ENCODE data around the gene ATP6V1B1.

ATP6V1B1 gene

DNA sequence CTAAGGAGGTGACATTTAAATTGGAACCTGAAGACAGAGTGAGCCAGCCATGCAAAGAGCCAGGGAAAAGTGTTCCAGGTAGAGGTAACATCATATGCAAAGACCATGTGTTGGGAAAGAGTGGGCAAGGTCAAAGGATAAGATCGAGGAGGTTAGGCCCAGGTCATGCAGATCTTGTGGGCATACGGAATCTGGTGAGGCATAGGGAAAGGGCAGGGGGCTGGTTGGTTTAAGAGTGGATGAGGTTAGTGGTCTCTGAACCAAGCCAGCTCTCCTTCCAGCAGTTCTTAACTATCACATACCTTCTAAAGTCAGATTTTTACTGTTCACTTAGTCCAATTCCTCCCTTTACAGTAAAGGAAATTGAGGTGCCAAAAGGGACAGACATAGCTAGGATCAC, 45.7 kb downstream of the ATP6V1B1 start:
- no peak overlapping the region for H3K9ac ChIP-seq (ENCODE audit: low read depth in 1 of 2, low read length in 2 of 2)
- H3K4me1 ChIP-seq (ENCODE audit: control insufficient read depth in 1 of 2, insufficient read depth in 2 of 2, low read length in 2 of 2): peaks cover 7 to 22% of the 10 kb centered on the region in 2 donors
- H3K9me3 ChIP-seq (ENCODE audit: control insufficient read depth in 1 of 2, low read length in 2 of 2): no peaks in the 10 kb centered on the region
- no peak overlapping the region for H3K4me3 ChIP-seq (ENCODE audit: low read depth in 1 of 2, low read length in 2 of 2)
- H3K27ac ChIP-seq (ENCODE audit: low read depth, low read length): no peak overlapping the region
- H3K27me3 ChIP-seq (ENCODE audit: control insufficient read depth in 1 of 2, insufficient read depth in 2 of 2, low read length in 2 of 2): no peaks in the 10 kb centered on the region
- H3K36me3 ChIP-seq (ENCODE audit: control insufficient read depth in 1 of 2, insufficient read depth in 2 of 2, low read length in 2 of 2): peaks cover 0 to 7% of the 10 kb centered on the region in 2 donors

DNA sequence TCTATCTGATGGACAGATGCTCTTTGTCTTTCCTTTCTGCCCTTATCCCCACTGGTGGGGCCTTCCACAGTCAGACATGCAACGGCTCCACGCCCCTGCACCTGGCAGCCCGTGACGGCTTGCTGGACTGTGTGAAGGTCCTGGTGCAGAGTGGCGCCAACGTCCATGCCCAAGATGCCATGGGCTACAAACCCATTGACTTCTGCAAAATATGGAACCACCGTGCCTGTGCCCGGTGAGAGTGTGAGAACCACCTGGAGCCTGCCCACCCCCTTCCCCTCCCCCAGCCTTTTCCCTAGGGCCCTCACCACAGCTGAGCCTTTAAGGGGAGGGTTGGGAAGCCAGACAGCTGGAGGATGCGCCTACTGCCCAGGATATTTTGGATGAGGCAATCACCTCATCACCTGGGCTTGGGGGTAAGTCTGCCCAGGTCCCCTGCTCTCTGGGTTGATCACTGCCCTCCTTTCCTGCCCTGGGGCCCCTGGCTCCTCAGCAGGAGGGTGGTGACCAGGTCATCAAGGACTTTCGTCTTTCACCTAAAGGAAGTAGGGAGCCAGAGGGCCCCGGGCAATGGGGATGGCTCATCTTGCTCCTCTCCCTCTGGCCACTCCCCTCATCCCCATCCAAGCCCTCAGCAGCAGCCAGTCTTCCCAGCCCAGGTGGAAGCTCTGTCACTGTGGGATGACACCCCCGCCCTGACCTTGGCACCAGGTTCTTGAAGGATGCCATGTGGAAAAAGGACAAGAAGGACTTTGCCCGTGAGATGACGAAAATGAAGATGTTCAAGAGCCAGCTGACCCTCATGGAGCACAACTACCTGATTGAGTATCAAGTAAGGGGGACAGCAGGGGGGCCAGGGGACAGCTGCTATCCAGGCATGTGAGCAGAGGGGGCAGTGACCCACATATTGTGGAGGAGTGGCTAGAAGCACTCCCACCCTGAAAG, 46.4 kb downstream of the ATP6V1B1 start:
- Histone ChIP-seq H3K9me3 (ENCODE audit: control insufficient read depth in 1 of 2, low read length in 2 of 2) (no peaks in the 10 kb centered on the region), H3K27ac (ENCODE audit: low read depth, low read length) (no peak overlapping the region), H3K9ac (ENCODE audit: low read depth in 1 of 2, low read length in 2 of 2) (no peak overlapping the region), H3K27me3 (ENCODE audit: control insufficient read depth in 1 of 2, insufficient read depth in 2 of 2, low read length in 2 of 2) (no peaks in the 10 kb centered on the region), H3K4me1 (ENCODE audit: control insufficient read depth in 1 of 2, insufficient read depth in 2 of 2, low read length in 2 of 2) (peaks cover 7 to 20% of the 10 kb centered on the region in 2 donors), H3K4me3 (ENCODE audit: low read depth in 1 of 2, low read length in 2 of 2) (no peak overlapping the region), H3K36me3 (ENCODE audit: control insufficient read depth in 1 of 2, insufficient read depth in 2 of 2, low read length in 2 of 2) (peaks cover 6 to 14% of the 10 kb centered on the region in 2 donors)

DNA sequence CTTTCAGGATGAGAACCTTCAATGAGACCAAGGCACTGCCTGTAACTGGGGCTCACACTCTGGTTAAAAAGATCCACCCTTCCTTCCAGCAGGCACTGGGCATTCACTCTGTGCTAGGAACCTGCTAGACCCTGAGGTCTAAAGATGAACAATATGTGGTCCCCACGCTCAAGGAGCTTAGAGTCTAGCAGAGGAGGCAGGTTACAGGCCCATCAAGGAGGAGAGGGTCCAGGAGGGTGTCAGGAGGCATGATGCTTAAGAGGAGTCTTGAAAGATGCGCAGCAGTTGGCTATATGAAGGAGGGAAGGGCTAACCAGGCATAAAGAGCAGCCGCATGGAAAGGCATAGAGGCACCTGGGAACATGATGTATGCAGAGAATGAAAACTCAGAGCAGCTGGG, 47.3 kb downstream of the ATP6V1B1 start:
- Histone ChIP-seq H3K4me3 (ENCODE audit: low read depth in 1 of 2, low read length in 2 of 2) (no peak overlapping the region), H3K9me3 (ENCODE audit: control insufficient read depth in 1 of 2, low read length in 2 of 2) (no peaks in the 10 kb centered on the region), H3K9ac (ENCODE audit: low read depth in 1 of 2, low read length in 2 of 2) (no peak overlapping the region), H3K27me3 (ENCODE audit: control insufficient read depth in 1 of 2, insufficient read depth in 2 of 2, low read length in 2 of 2) (no peaks in the 10 kb centered on the region), H3K27ac (ENCODE audit: low read depth, low read length) (no peak overlapping the region), H3K36me3 (ENCODE audit: control insufficient read depth in 1 of 2, insufficient read depth in 2 of 2, low read length in 2 of 2) (peaks cover 9 to 23% of the 10 kb centered on the region in 2 donors), H3K4me1 (ENCODE audit: control insufficient read depth in 1 of 2, insufficient read depth in 2 of 2, low read length in 2 of 2) (peaks cover 3 to 13% of the 10 kb centered on the region in 2 donors)

- Histone ChIP-seq H3K4me3 (ENCODE audit: low read depth in 1 of 2, low read length in 2 of 2) (no peak overlapping the region), H3K27me3 (ENCODE audit: control insufficient read depth in 1 of 2, insufficient read depth in 2 of 2, low read length in 2 of 2) (no peaks in the 10 kb centered on the region), H3K4me1 (ENCODE audit: control insufficient read depth in 1 of 2, insufficient read depth in 2 of 2, low read length in 2 of 2) (peaks cover 0 to 8% of the 10 kb centered on the region in 2 donors), H3K9ac (ENCODE audit: low read depth in 1 of 2, low read length in 2 of 2) (no peak overlapping the region), H3K9me3 (ENCODE audit: control insufficient read depth in 1 of 2, low read length in 2 of 2) (no peaks in the 10 kb centered on the region), H3K36me3 (ENCODE audit: control insufficient read depth in 1 of 2, insufficient read depth in 2 of 2, low read length in 2 of 2) (peaks cover 15 to 30% of the 10 kb centered on the region in 2 donors), H3K27ac (ENCODE audit: low read depth, low read length) (no peak overlapping the region)
These were observed 48.0 kb downstream of the ATP6V1B1 start for GRCh38 chr2:70983506-70984227.

DNA sequence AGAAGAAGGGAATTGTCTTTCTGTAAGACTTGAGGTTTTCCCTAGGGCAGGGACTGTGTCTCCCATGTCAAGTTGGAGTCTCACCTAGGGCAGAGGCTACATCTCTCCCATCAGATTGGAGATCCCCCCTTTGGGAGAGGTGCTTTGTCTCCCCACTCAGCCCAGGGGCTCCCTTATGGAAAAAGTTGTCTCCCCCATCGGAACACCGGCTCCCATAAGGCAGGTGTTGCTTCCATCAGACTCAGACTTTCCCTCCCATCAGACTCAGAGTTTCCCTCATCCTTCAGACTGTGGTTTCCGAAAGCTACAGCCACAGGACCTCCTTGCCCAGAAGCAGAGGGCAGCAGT, 48.5 kb downstream of the ATP6V1B1 start:
- Histone ChIP-seq H3K36me3 (ENCODE audit: control insufficient read depth in 1 of 2, insufficient read depth in 2 of 2, low read length in 2 of 2) (peaks cover 20 to 35% of the 10 kb centered on the region in 2 donors), H3K9me3 (ENCODE audit: control insufficient read depth in 1 of 2, low read length in 2 of 2) (no peaks in the 10 kb centered on the region), H3K9ac (ENCODE audit: low read depth in 1 of 2, low read length in 2 of 2) (no peak overlapping the region), H3K27me3 (ENCODE audit: control insufficient read depth in 1 of 2, insufficient read depth in 2 of 2, low read length in 2 of 2) (no peaks in the 10 kb centered on the region), H3K4me3 (ENCODE audit: low read depth in 1 of 2, low read length in 2 of 2) (no peak overlapping the region), H3K27ac (ENCODE audit: low read depth, low read length) (no peak overlapping the region), H3K4me1 (ENCODE audit: control insufficient read depth in 1 of 2, insufficient read depth in 2 of 2, low read length in 2 of 2) (peaks cover 0 to 6% of the 10 kb centered on the region in 2 donors)

DNA sequence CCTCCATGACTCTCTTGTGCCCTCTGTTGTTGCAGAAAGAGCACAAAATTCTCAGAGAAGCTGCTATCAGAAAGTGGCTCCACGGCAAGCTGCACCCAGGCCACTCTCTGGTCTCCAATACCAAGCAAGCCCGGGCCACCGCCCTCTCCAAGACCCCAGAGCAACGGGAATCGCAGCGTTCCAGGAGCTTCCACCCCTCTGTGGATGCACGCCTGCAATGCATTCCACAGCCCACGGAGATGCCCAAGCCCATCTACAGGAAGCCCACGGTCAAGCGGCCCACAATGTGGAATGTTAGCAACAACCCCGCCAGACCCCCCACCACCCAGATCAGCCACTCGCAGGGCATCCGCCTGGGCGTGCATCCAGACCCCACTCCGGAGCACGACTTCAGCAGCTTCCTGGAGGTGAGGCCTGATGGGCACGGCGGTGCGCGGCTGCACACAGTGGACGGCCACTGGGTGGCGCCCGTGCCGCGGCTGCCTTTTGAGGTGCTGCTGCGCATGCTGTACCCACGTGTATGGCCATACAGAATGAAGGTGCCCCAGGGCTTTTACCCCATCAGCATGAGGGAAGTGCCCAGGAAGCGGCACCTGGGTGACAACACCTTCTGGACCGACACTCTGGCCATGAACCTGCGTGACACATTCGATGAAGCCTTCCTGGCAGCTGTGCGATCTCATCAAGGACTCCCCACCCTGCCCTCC, 49.0 kb downstream of the ATP6V1B1 start:
- Histone ChIP-seq H3K4me3 (ENCODE audit: low read depth in 1 of 2, low read length in 2 of 2) (no peak overlapping the region), H3K9me3 (ENCODE audit: control insufficient read depth in 1 of 2, low read length in 2 of 2) (no peaks in the 10 kb centered on the region), H3K4me1 (ENCODE audit: control insufficient read depth in 1 of 2, insufficient read depth in 2 of 2, low read length in 2 of 2) (peaks cover 0 to 6% of the 10 kb centered on the region in 2 donors), H3K36me3 (ENCODE audit: control insufficient read depth in 1 of 2, insufficient read depth in 2 of 2, low read length in 2 of 2) (peaks cover 26 to 40% of the 10 kb centered on the region in 2 donors), H3K27ac (ENCODE audit: low read depth, low read length) (no peak overlapping the region), H3K9ac (ENCODE audit: low read depth in 1 of 2, low read length in 2 of 2) (no peak overlapping the region), H3K27me3 (ENCODE audit: control insufficient read depth in 1 of 2, insufficient read depth in 2 of 2, low read length in 2 of 2) (no peaks in the 10 kb centered on the region)

DNA sequence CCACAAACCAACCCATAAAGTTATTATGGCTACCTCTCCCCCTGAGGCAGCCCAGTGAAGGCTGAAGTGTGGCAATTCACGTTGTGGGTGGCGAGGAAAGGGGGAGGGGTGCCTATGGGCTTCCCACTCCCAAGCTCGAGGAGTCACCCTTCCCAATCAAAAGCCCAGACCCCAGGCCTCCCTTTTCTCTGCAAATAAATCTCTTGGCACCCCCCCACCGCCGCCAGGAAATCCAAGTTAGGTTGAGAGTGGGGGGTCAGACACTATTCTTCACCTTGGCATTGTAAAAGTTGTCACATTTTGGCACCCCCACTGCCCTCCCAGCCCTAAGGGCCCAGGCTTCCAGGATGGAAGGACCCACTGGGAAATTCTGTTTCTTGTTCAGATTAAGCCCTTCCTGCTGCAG, 49.6 kb downstream of the ATP6V1B1 start:
- no peak overlapping the region for H3K9ac ChIP-seq (ENCODE audit: low read depth in 1 of 2, low read length in 2 of 2)
- H3K9me3 ChIP-seq (ENCODE audit: control insufficient read depth in 1 of 2, low read length in 2 of 2): no peaks in the 10 kb centered on the region
- H3K36me3 ChIP-seq (ENCODE audit: control insufficient read depth in 1 of 2, insufficient read depth in 2 of 2, low read length in 2 of 2): peaks cover 28 to 46% of the 10 kb centered on the region in 2 donors
- H3K27me3 ChIP-seq (ENCODE audit: control insufficient read depth in 1 of 2, insufficient read depth in 2 of 2, low read length in 2 of 2): no peaks in the 10 kb centered on the region
- H3K4me1 ChIP-seq (ENCODE audit: control insufficient read depth in 1 of 2, insufficient read depth in 2 of 2, low read length in 2 of 2): peaks cover 0 to 6% of the 10 kb centered on the region in 2 donors
- H3K4me3 ChIP-seq (ENCODE audit: low read depth in 1 of 2, low read length in 2 of 2): no peak overlapping the region
- H3K27ac ChIP-seq (ENCODE audit: low read depth, low read length): no peak overlapping the region

- no peaks in the 10 kb centered on the region for H3K27me3 ChIP-seq (ENCODE audit: control insufficient read depth in 1 of 2, insufficient read depth in 2 of 2, low read length in 2 of 2)
- H3K36me3 ChIP-seq (ENCODE audit: control insufficient read depth in 1 of 2, insufficient read depth in 2 of 2, low read length in 2 of 2): peaks cover 33 to 53% of the 10 kb centered on the region in 2 donors
- H3K4me3 ChIP-seq (ENCODE audit: low read depth in 1 of 2, low read length in 2 of 2): no peak overlapping the region
- peaks cover 0 to 6% of the 10 kb centered on the region in 2 donors for H3K4me1 ChIP-seq (ENCODE audit: control insufficient read depth in 1 of 2, insufficient read depth in 2 of 2, low read length in 2 of 2)
- H3K9me3 ChIP-seq (ENCODE audit: control insufficient read depth in 1 of 2, low read length in 2 of 2): no peaks in the 10 kb centered on the region
- H3K27ac ChIP-seq (ENCODE audit: low read depth, low read length): no peak overlapping the region
- H3K9ac ChIP-seq (ENCODE audit: low read depth in 1 of 2, low read length in 2 of 2): no peak overlapping the region
These were observed 50.3 kb downstream of the ATP6V1B1 start for GRCh38 chr2:70985956-70986355.

DNA sequence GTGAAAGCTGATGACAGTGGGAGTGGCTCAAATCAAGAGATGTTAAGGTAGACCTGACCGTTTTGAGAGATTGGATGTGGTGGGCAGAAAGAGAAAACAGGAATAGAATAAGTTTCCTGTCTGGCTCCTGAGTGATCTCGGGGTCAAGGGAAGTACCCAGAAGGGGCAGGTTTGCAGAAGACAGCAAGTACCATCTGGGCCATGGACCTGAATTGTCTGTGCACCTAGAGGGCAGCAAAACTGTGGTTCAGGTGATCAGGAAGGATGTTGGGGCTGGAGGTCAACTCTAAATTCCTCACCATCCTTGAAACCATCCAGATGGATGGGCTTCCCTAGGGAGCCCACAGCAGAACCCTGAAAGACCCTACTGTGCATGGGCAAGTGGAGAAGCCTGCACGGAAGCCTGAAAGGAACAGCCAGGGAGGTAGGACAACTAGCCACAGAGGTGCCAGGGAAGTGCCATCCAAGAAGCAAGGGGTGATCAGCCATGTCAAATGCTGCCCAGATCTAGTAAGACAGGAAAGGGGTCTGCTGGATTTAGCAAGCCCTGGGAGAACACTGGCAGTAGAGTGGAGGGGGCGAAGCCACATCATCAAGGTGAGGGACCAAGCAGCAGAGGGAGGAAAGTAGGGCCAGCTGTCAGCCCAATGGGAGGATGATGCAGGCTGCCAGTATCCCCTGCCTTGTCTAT, 50.9 kb downstream of the ATP6V1B1 start:
- Histone ChIP-seq H3K4me3 (ENCODE audit: low read depth in 1 of 2, low read length in 2 of 2) (no peak overlapping the region), H3K4me1 (ENCODE audit: control insufficient read depth in 1 of 2, insufficient read depth in 2 of 2, low read length in 2 of 2) (peaks cover 0 to 6% of the 10 kb centered on the region in 2 donors), H3K9me3 (ENCODE audit: control insufficient read depth in 1 of 2, low read length in 2 of 2) (no peaks in the 10 kb centered on the region), H3K27me3 (ENCODE audit: control insufficient read depth in 1 of 2, insufficient read depth in 2 of 2, low read length in 2 of 2) (no peaks in the 10 kb centered on the region), H3K27ac (ENCODE audit: low read depth, low read length) (no peak overlapping the region), H3K36me3 (ENCODE audit: control insufficient read depth in 1 of 2, insufficient read depth in 2 of 2, low read length in 2 of 2) (peaks cover 40 to 59% of the 10 kb centered on the region in 2 donors), H3K9ac (ENCODE audit: low read depth in 1 of 2, low read length in 2 of 2) (no peak overlapping the region)

Data from duodenal mucosa (tissue), 2 donors.